Stomach smooth muscle (tissue), 2 donors: ENCODE results near the gene SERTAD3.
"Not testable (repeated sequence)": the region's sequence is repeated elsewhere in the genome, so short reads cannot be mapped to it uniquely, and the experiment has no call there.

Experiments used
- H3K27ac ChIP-seq: one replicate; pipeline ENCODE4 v1.7.0; 2013; ENCODE audit warnings: mild to moderate bottlenecking, low read length, inconsistent platforms
- H3K27me3 ChIP-seq, 2 donors: one replicate each; pipeline ENCODE4 v1.7.0; 2013; ENCODE audit warnings: low read length in 2 of 2; ENCODE audit not compliant: insufficient read depth in 2 of 2, control insufficient read depth in 1 of 2
- H3K36me3 ChIP-seq, 2 donors: one replicate each; pipeline ENCODE4 v1.7.0; 2013; ENCODE audit warnings: low read length in 2 of 2; ENCODE audit not compliant: control insufficient read depth in 2 of 2, insufficient read depth in 2 of 2
- H3K4me1 ChIP-seq: one replicate; pipeline ENCODE4 v1.7.0; 2013; ENCODE audit warnings: low read length; ENCODE audit not compliant: control insufficient read depth, insufficient read depth
- H3K4me3 ChIP-seq, 2 donors: one replicate each; pipeline ENCODE4 v1.7.0; 2013; ENCODE audit warnings: low read length in 2 of 2
- H3K9ac ChIP-seq, 2 donors: one replicate each; pipeline ENCODE4 v1.7.0; 2013; ENCODE audit warnings: low read length in 2 of 2, mild to moderate bottlenecking in 1 of 2
- H3K9me3 ChIP-seq, 2 donors: one replicate each; pipeline ENCODE4 v1.7.0; 2013; ENCODE audit warnings: low read length in 2 of 2; ENCODE audit not compliant: control insufficient read depth in 2 of 2
- donor health status: healthy.
- donor health status: Pancreatic carcinoma.

The SERTAD3 gene, protein sequence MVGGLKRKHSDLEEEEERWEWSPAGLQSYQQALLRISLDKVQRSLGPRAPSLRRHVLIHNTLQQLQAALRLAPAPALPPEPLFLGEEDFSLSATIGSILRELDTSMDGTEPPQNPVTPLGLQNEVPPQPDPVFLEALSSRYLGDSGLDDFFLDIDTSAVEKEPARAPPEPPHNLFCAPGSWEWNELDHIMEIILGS

GRCh38 chr19:40444000-40444824, at the start of gene SERTAD3:
Gene SERTAD3 (minus strand): TSS chr19:40444335. CDS start chr19:40442080, 2,255 bp downstream.
- peaks cover 24% of the 10 kb centered on the region for H3K4me1 ChIP-seq
- H3K9ac ChIP-seq = peak within 1 kb of the TSS; percentile 83 to 100
- H3K27me3 ChIP-seq = no peaks in the 10 kb centered on the region
- H3K36me3 ChIP-seq = peaks cover 20 to 34% of the 10 kb centered on the region in 2 donors
- H3K9me3 ChIP-seq = no peaks in the 10 kb centered on the region
- H3K27ac ChIP-seq = peak within 1 kb of the TSS; percentile 99
- H3K4me3 ChIP-seq = peak within 1 kb of the TSS; percentile 73 to 100

DNA sequence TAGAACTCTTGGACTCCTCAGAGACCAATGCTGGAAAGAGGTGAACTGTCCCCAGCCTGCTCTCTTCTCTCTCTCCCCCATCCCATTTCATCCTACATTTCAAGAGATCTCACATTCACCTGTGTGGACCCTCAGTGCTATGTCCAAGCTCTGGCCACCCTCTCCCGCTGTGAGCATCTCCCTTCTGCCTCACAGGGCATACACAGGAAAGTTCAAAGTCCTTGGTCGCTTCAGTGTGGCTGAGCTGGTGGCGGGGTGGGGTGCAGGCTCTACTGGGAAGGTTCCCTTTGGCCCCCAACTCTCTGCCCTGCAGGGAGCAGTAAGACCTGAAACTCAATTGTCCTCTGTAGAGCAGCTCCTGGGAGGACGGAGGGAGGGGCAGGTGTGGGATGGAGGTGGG, 49.6 kb upstream of the SERTAD3 start:
- Histone ChIP-seq H3K27ac (no peak overlapping the region), H3K4me3 (no peak overlapping the region), H3K9ac (no peak overlapping the region), H3K36me3 (peaks cover 0 to 6% of the 10 kb centered on the region in 2 donors), H3K4me1 (no peaks in the 10 kb centered on the region), H3K9me3 (no peaks in the 10 kb centered on the region), H3K27me3 (no peaks in the 10 kb centered on the region)

DNA sequence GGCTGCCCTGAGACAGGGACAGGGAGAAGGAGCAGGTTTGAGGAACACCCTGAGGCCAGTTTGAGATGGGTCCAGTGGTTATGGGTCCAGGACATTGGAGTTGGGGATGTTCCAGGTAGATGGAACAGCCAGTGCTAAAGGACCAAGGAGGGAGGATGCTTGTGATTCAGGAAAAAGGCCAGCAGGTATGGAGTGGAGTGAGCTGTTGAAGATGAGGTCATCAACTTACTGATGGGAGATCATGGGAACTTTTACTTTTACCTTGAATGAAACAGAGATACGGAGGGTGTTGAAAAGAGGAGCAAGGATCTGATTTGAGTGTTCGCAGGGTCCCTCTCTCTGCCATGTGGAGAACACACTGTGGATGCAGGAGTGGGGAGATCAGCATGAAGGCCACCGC, 48.1 kb upstream of the SERTAD3 start:
- H3K4me1 ChIP-seq = peaks cover 5% of the 10 kb centered on the region
- H3K9ac ChIP-seq = no peak overlapping the region
- peaks cover 0 to 6% of the 10 kb centered on the region in 2 donors for H3K36me3 ChIP-seq
- H3K27ac ChIP-seq = no peak overlapping the region
- no peaks in the 10 kb centered on the region for H3K9me3 ChIP-seq
- no peaks in the 10 kb centered on the region for H3K27me3 ChIP-seq
- H3K4me3 ChIP-seq = no peak overlapping the region

DNA sequence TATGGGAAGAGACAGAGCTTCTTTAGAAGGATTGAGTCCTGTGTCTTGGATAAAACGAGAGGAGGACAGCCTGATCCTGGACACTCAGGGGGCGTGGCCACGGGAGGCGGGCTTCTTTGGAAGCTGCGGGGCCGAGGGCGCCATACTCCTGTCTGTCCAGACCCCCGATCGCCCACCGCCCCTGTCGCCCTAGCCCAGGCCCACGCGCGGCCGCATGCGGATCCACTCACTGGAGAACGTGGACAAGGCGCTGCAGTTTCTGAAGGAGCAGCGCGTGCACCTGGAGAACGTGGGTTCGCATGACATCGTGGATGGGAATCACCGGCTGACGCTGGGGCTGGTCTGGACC, 45.7 kb upstream of the SERTAD3 start:
- no peak overlapping the region for H3K4me3 ChIP-seq
- H3K4me1 ChIP-seq = peaks cover 5% of the 10 kb centered on the region
- H3K9ac ChIP-seq = no peak overlapping the region
- H3K9me3 ChIP-seq = no peaks in the 10 kb centered on the region
- H3K27ac ChIP-seq = no peak overlapping the region
- H3K36me3 ChIP-seq = peaks cover 0 to 3% of the 10 kb centered on the region in 2 donors
- no peaks in the 10 kb centered on the region for H3K27me3 ChIP-seq

DNA sequence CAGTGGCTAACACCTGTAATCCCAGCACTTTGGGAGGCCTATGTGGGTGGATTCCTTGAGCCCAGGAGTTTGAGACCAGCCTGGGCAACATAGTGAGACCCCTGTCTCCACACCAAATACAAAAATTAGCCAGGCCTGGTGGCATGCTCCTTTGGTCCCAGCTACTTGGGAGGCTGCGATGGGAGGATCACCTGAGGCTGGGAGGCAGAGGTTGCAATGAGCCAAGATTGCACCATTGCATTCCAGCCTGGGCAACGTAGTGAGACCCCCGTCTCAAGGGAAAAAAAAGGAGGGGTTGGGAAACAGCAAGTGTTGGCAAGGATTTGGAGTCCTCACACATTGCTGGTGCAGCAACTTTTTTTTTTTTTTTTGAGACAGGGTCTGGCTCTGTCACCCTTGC, 41.9 kb upstream of the SERTAD3 start:
- Histone ChIP-seq H3K9me3 (no peaks in the 10 kb centered on the region), H3K27ac (no peak overlapping the region), H3K4me3 (no peak overlapping the region), H3K27me3 (no peaks in the 10 kb centered on the region), H3K9ac (no peak overlapping the region), H3K36me3 (no peaks in the 10 kb centered on the region), H3K4me1 (peaks cover 5% of the 10 kb centered on the region)

- H3K36me3 ChIP-seq, H3K4me1 ChIP-seq, H3K9me3 ChIP-seq, H3K27ac ChIP-seq, H3K9ac ChIP-seq, H3K27me3 ChIP-seq, H3K4me3 ChIP-seq: not testable (repeated sequence)
Measured at GRCh38 chr19:40475878-40476644, 31.9 kb upstream of the SERTAD3 start.

DNA sequence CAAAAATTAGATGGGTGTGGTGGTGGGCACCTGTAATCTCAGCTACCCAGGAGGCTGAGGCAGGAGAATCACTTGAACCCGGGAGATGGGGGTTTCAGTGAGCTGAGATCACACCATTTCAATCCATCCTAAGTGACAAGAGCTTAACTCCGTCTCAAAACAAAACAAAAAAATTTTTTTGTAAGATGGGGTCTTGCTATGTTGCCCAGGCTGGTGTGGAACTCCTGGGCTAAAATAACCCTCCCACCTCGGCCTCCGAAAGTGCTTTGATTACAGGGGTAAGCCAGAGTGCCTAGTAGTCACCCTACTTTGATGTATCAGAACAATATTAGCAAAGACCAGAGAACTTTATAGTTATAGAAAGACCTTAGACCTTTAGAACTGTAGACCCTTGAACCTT, 30.6 kb upstream of the SERTAD3 start:
- H3K4me1 ChIP-seq = no peaks in the 10 kb centered on the region
- no peak overlapping the region for H3K4me3 ChIP-seq
- H3K27me3 ChIP-seq = no peaks in the 10 kb centered on the region
- no peak overlapping the region for H3K27ac ChIP-seq
- H3K9ac ChIP-seq = no peak overlapping the region
- H3K9me3 ChIP-seq = no peaks in the 10 kb centered on the region
- H3K36me3 ChIP-seq = peaks cover 0 to 2% of the 10 kb centered on the region in 2 donors

- no peaks in the 10 kb centered on the region for H3K9me3 ChIP-seq
- no peaks in the 10 kb centered on the region for H3K36me3 ChIP-seq
- H3K27me3 ChIP-seq = no peaks in the 10 kb centered on the region
- H3K4me3 ChIP-seq = no peak overlapping the region
- H3K27ac ChIP-seq = no peak overlapping the region
- H3K4me1 ChIP-seq = no peaks in the 10 kb centered on the region
- no peak overlapping the region for H3K9ac ChIP-seq
Measured at GRCh38 chr19:40472516-40472915, 28.4 kb upstream of the SERTAD3 start.

DNA sequence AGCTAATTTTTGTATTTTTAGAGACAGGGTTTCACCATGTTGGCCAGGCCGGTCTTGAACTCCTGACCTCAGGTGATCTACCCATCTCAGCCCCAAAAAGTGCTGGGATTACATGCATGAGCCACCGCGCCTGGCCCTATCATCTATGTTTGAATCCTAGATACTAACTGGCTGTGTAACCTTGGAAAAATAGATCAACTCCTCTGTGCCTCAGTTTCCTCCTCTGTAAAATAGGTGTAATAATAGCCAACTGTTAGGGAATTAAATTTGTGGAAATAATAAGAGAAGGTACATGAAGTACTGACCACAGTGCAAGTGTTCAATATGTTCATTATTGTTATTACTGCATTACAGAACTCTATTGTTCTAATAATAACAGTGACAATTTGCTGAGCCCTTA, 27.0 kb upstream of the SERTAD3 start:
- Histone ChIP-seq H3K4me3 (no peak overlapping the region), H3K27ac (no peak overlapping the region), H3K9ac (no peak overlapping the region), H3K36me3 (no peaks in the 10 kb centered on the region), H3K27me3 (no peaks in the 10 kb centered on the region), H3K4me1 (peaks cover 10% of the 10 kb centered on the region), H3K9me3 (no peaks in the 10 kb centered on the region)

GRCh38 chr19:40469011-40469410, 24.9 kb upstream of the SERTAD3 start:
- Histone ChIP-seq H3K27me3 (no peaks in the 10 kb centered on the region), H3K27ac (no peak overlapping the region), H3K36me3 (no peaks in the 10 kb centered on the region), H3K4me1 (peaks cover 23% of the 10 kb centered on the region), H3K9me3 (no peaks in the 10 kb centered on the region), H3K4me3 (no peak overlapping the region), H3K9ac (no peak overlapping the region)
